ENCODE data around the gene NRP2. TPM values are rescaled to one million over a fixed set of nuclear protein-coding genes. Genes with fewer than 3 reads are reported as not detected.

The NRP2 gene
- total RNA-seq, 1 experiment from 2014 or later = 1.2 TPM

- no peak for TF ChIP-seq EZH2phosphoT487 (IDR thresholded peaks at IDR 0.05; ENCODE audit: borderline replicate concordance)
Observed at GRCh38 chr2:205643391-205643885, 38.9 kb upstream of the NRP2 start (continued).

- DNase-seq (ENCODE audit: low read depth, low spot score) (no peak), ATAC-seq (no peak)
- Histone ChIP-seq H3K27ac (ENCODE audit: low read depth, low read length) (no peak overlapping the region), H3K9me3 (ENCODE audit: control insufficient read depth in 1 of 2, insufficient read depth in 1 of 2, low read depth in 1 of 2, low read length in 2 of 2) (no peaks in the 10 kb centered on the region), H3K9me2 (ENCODE audit: insufficient read depth) (no peaks in the 10 kb centered on the region), H3K4me2 (ENCODE audit: low read length) (no peak overlapping the region), H2AFZ (ENCODE audit: low read depth, low read length, poor library complexity, severe bottlenecking) (no peak overlapping the region), H3K36me3 (ENCODE audit: control insufficient read depth in 1 of 2, insufficient read depth in 2 of 2, low read length in 2 of 2) (no peaks in the 10 kb centered on the region), H3K4me1 (ENCODE audit: control insufficient read depth in 1 of 2, insufficient read depth in 2 of 2, low read length in 2 of 2) (no peaks in the 10 kb centered on the region; a peak in 1 of 4 replicates), H3K9ac (ENCODE audit: low read length) (no peak overlapping the region), H4K20me1 (ENCODE audit: insufficient read depth) (no peaks in the 10 kb centered on the region), H3K79me2 (ENCODE audit: insufficient read depth, low read length) (no peaks in the 10 kb centered on the region), H3K4me3 (replicated peaks in 1 of 2; ENCODE audit: low read depth in 1 of 2, low read length in 2 of 2) (no peak overlapping the region), H3K27me3 (ENCODE audit: insufficient read depth, low read length) (no peaks in the 10 kb centered on the region; the same call in 1 of the 2 replicates)
- no TSS peak for BruUV-seq (replicated peaks)
- RAD21 ChIA-PET (ENCODE audit: low non-redundant PET in 1 of 2, low total read pairs in 2 of 2, uncharacterized antibody in 2 of 2, unreplicated experiment in 2 of 2) = no interaction called here
- CTCF ChIA-PET = no interaction called here
- TF ChIP-seq SRF (IDR thresholded peaks at IDR 0.05; ENCODE audit: low read depth) = no peak
- TF ChIP-seq, protein P1, sequence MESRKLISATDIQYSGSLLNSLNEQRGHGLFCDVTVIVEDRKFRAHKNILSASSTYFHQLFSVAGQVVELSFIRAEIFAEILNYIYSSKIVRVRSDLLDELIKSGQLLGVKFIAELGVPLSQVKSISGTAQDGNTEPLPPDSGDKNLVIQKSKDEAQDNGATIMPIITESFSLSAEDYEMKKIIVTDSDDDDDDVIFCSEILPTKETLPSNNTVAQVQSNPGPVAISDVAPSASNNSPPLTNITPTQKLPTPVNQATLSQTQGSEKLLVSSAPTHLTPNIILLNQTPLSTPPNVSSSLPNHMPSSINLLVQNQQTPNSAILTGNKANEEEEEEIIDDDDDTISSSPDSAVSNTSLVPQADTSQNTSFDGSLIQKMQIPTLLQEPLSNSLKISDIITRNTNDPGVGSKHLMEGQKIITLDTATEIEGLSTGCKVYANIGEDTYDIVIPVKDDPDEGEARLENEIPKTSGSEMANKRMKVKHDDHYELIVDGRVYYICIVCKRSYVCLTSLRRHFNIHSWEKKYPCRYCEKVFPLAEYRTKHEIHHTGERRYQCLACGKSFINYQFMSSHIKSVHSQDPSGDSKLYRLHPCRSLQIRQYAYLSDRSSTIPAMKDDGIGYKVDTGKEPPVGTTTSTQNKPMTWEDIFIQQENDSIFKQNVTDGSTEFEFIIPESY (IDR thresholded peaks at IDR 0.05; ENCODE audit: extremely low read depth, insufficient replicate concordance, low read length) = no peak
- no peak for TF ChIP-seq ZNF274 (IDR thresholded peaks at IDR 0.05; ENCODE audit: low read depth, low read length)
- no peak for TF ChIP-seq RAD21 (IDR thresholded peaks at IDR 0.05; ENCODE audit: low read depth)
- POLR2A ChIA-PET = no interaction called here
- intact Hi-C loops (cut with micrococcal nuclease) = no loop called here
Observed at GRCh38 chr2:205644018-205644417, 38.3 kb upstream of the NRP2 start.

DNA sequence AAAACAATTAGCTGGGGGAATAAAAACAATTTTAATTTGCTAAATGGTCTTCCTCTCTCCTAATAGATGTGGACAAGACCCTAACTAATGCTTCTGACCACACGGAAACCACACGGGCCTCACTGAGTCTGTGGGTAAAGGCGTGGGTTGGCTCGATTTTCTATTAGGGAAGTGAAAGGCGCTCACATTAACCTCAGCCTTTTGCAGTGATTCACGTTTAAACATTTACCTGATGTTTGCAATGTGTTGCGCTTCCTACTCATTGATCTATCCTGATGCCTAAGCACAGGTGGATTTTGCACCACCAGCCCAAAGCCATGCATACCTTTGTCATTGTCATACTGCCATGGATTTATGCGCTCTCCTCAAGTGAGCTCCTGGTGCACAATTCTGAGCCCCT is 35.6 kb upstream of the NRP2 start:
- Histone ChIP-seq H3K4me1 (ENCODE audit: control insufficient read depth in 1 of 2, insufficient read depth in 2 of 2, low read length in 2 of 2) (no peaks in the 10 kb centered on the region; a peak in 1 of 4 replicates), H3K27ac (ENCODE audit: low read depth, low read length) (no peak overlapping the region), H2AFZ (ENCODE audit: low read depth, low read length, poor library complexity, severe bottlenecking) (no peak overlapping the region), H3K9me3 (ENCODE audit: control insufficient read depth in 1 of 2, insufficient read depth in 1 of 2, low read depth in 1 of 2, low read length in 2 of 2) (no peaks in the 10 kb centered on the region), H3K9ac (ENCODE audit: low read length) (no peak overlapping the region), H3K9me2 (ENCODE audit: insufficient read depth) (no peaks in the 10 kb centered on the region), H3K36me3 (ENCODE audit: control insufficient read depth in 1 of 2, insufficient read depth in 2 of 2, low read length in 2 of 2) (no peaks in the 10 kb centered on the region), H3K79me2 (ENCODE audit: insufficient read depth, low read length) (no peaks in the 10 kb centered on the region), H3K4me3 (replicated peaks in 1 of 2; ENCODE audit: low read depth in 1 of 2, low read length in 2 of 2) (no peak overlapping the region), H4K20me1 (ENCODE audit: insufficient read depth) (no peaks in the 10 kb centered on the region), H3K27me3 (ENCODE audit: insufficient read depth, low read length) (no peaks in the 10 kb centered on the region; the same call in 1 of the 2 replicates), H3K4me2 (ENCODE audit: low read length) (no peak overlapping the region)
- intact Hi-C loops (cut with micrococcal nuclease) = no loop called here
- ATAC-seq (no peak), DNase-seq (ENCODE audit: low read depth, low spot score) (no peak)
- ChIA-PET POLR2A (no interaction called here), RAD21 (ENCODE audit: low non-redundant PET in 1 of 2, low total read pairs in 2 of 2, uncharacterized antibody in 2 of 2, unreplicated experiment in 2 of 2) (no interaction called here), CTCF (no interaction called here)
- no TSS peak for BruUV-seq (replicated peaks)
- TF ChIP-seq POLR2AphosphoS5 (IDR thresholded peaks at IDR 0.05; ENCODE audit: low read depth, low read length) (no peak), SRF (IDR thresholded peaks at IDR 0.05; ENCODE audit: low read depth) (no peak), EZH2phosphoT487 (IDR thresholded peaks at IDR 0.05; ENCODE audit: borderline replicate concordance) (no peak), RAD21 (IDR thresholded peaks at IDR 0.05; ENCODE audit: low read depth) (no peak), ATF3 (IDR thresholded peaks at IDR 0.05) (no peak), TCF7L2 (IDR thresholded peaks at IDR 0.05; ENCODE audit: borderline replicate concordance, extremely low read depth, insufficient read depth, insufficient read length) (no peak), ELF1 (IDR thresholded peaks at IDR 0.05; ENCODE audit: borderline replicate concordance, low read depth) (no peak)
- TF ChIP-seq, protein P1 (IDR thresholded peaks at IDR 0.05; ENCODE audit: extremely low read depth, insufficient replicate concordance, low read length) = no peak
- TF ChIP-seq, protein P2, sequence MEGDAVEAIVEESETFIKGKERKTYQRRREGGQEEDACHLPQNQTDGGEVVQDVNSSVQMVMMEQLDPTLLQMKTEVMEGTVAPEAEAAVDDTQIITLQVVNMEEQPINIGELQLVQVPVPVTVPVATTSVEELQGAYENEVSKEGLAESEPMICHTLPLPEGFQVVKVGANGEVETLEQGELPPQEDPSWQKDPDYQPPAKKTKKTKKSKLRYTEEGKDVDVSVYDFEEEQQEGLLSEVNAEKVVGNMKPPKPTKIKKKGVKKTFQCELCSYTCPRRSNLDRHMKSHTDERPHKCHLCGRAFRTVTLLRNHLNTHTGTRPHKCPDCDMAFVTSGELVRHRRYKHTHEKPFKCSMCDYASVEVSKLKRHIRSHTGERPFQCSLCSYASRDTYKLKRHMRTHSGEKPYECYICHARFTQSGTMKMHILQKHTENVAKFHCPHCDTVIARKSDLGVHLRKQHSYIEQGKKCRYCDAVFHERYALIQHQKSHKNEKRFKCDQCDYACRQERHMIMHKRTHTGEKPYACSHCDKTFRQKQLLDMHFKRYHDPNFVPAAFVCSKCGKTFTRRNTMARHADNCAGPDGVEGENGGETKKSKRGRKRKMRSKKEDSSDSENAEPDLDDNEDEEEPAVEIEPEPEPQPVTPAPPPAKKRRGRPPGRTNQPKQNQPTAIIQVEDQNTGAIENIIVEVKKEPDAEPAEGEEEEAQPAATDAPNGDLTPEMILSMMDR (IDR thresholded peaks at IDR 0.05 in 2 of 3, conservative IDR thresholded peaks at IDR 0.05 in 1 of 3; ENCODE audit: borderline replicate concordance in 1 of 3, insufficient read depth in 1 of 3, low read depth in 2 of 3, low read length in 2 of 3) = no peak

Data from HCT116 (cell line).